Epithelial cell of esophagus (primary cell): ENCODE measurements around the gene PLCB1.

Experiments
- DNase-seq: peaks from one replicate; pipeline ENCODE4 v3.0.0; 2010; ENCODE audit warnings: low read depth
- H3K4me3 ChIP-seq: 2 replicates; pipeline ENCODE4 v1.5.1; 2011; ENCODE audit warnings: mild to moderate bottlenecking, low read length, control low read depth
- CTCF ChIP-seq: IDR thresholded peaks from 2 replicates; pipeline ENCODE4 v1.5.1; 2011; ENCODE audit warnings: low read depth, mild to moderate bottlenecking, low read length, control low read depth, inconsistent platforms; ENCODE audit not compliant: insufficient read depth; ENCODE audit errors: missing control alignments

Gene PLCB1

GRCh38 chr20:8489094-8489883 is 357.2 kb downstream of the PLCB1 start:
- TF ChIP-seq CTCF, result no peak
- no peak overlapping the region for H3K4me3 ChIP-seq

GRCh38 chr20:8490076-8490830 is 358.2 kb downstream of the PLCB1 start:
- TF ChIP-seq CTCF, result no peak
- H3K4me3 ChIP-seq, result no peak overlapping the region
- no peak for DNase-seq

More at GRCh38 chr20:8489094-8489883, 357.2 kb downstream of the PLCB1 start:
- no peak for DNase-seq

- no peak overlapping the region for H3K4me3 ChIP-seq
- TF ChIP-seq CTCF, result no peak
- no peak for DNase-seq
Measured at GRCh38 chr20:8492173-8492572, 360.1 kb downstream of the PLCB1 start.

GRCh38 chr20:8498571-8498970 is 366.5 kb downstream of the PLCB1 start:
- H3K4me3 ChIP-seq, result no peak overlapping the region
- no peak for TF ChIP-seq CTCF

GRCh38 chr20:8504030-8504429 is 372.0 kb downstream of the PLCB1 start:
- H3K4me3 ChIP-seq, result no peak overlapping the region
- DNase-seq, result no peak
- no peak for TF ChIP-seq CTCF

More at GRCh38 chr20:8498571-8498970, 366.5 kb downstream of the PLCB1 start:
- DNase-seq, result no peak

GRCh38 chr20:8505476-8506200 is 373.6 kb downstream of the PLCB1 start:
- H3K4me3 ChIP-seq, result no peak overlapping the region
- DNase-seq, result no peak
- TF ChIP-seq CTCF, result no peak
